Epithelial cell of esophagus (primary cell): ENCODE measurements around the gene SMIM41.

Experiments used
- DNase-seq: peaks from one replicate; pipeline ENCODE4 v3.0.0; 2010; ENCODE audit warnings: low read depth
- H3K4me3 ChIP-seq: 2 replicates; pipeline ENCODE4 v1.5.1; 2011; ENCODE audit warnings: mild to moderate bottlenecking, low read length, control low read depth
- CTCF ChIP-seq: IDR thresholded peaks from 2 replicates; pipeline ENCODE4 v1.5.1; 2011; ENCODE audit warnings: low read depth, mild to moderate bottlenecking, low read length, control low read depth, inconsistent platforms; ENCODE audit not compliant: insufficient read depth; ENCODE audit errors: missing control alignments

SMIM41 gene

DNA sequence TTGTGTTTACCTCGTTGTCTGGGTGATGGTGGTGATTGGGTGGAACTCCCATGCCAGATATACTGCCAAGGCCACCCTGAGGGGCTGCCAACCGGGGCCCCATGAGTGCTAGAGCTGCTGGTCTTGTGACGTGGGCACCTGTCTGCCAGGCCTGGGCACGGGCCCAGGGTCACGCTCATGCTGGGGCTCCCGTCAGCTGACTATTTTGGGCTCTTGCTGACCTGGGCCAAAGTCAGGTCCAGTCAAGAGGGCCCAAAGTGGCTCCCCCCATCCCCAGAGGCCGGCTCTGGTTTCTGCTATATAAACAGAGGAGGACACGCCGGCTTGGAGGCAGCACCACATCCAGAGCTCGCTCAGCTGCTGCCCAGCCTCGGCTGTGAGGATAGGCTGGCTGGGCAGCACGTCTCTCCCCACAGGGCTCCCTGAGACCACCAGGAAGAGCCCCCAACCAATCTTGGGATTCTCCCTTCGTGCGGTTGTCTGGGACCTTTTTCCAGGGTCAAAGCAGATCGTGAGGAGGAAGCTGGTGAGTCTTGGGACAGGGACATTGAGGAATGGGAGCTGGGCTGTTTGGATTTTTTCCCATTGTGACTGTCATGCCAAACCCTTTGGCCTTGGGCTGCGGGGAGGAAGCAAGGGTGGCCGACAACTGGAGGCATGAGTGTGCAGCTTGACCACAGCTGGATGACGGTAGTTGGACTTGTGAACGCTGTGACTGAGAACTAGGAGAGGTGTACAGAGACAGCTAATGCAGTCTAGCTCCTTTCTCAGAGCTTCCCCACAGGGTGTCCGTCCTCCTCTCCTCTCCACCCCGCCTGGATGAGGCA lies 35.9 kb upstream of the SMIM41 start:
- DNase-seq = no peak
- no peak for TF ChIP-seq CTCF

DNA sequence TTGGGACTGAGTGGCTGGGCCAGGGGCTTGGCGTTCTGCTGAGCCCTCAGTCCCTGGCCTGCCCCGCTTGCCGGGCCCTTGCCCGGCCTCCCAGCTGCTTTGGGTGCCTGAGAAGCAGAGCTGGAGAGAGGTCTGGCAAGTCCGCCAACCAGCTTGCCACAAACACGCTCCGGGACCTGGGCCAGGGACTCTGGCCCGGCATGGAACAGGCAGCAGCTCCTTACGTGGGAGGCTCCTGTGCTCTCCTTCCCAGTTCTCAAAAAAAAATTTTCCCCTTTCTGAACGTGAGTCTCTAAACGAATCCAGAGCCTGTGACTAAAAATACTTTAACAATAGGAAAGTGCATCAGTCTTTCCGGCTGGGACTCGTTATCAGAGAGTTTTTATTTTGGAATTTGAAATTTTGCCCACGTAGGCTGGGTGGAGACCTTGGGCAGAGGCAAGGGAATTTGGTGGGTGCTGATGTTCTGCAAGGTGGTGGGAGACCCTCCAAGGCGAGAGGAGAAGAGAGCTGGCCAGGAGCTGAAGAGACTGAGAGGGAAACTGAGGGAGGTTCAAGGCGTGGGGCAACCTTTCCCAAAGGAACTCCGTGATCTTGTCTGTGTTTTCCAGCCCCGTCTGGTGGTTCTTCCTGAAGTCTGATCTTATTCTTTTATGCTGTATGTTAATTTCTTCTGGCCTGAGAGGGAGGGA lies 35.1 kb upstream of the SMIM41 start:
- no peak for TF ChIP-seq CTCF
- no peak for DNase-seq
- H3K4me3 ChIP-seq = no peak overlapping the region

More for the DNA sequence above, 35.9 kb upstream of the SMIM41 start:
- H3K4me3 ChIP-seq = no peak overlapping the region

DNA sequence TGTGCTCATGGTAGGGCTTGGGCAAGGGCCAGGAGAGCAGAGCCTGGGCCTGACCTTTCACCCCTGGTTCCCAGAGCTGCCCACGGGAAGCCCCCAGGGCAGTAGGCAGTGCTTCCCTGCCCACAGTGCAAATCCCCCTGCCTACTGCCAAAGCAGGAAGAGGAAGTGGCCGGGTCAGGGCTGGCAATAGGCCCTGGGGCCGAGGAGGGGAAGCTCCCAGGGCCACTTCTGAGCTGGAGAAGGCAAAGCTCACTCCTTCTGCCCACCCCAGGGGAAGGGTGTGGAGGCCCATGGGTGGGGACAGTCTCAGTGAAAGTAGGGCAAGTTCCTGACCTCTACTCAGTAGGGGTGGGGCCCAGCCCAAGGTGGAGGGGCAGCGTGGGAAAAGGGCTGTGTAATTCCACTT lies 33.7 kb upstream of the SMIM41 start:
- DNase-seq = no peak
- no peak for TF ChIP-seq CTCF
- no peak overlapping the region for H3K4me3 ChIP-seq

DNA sequence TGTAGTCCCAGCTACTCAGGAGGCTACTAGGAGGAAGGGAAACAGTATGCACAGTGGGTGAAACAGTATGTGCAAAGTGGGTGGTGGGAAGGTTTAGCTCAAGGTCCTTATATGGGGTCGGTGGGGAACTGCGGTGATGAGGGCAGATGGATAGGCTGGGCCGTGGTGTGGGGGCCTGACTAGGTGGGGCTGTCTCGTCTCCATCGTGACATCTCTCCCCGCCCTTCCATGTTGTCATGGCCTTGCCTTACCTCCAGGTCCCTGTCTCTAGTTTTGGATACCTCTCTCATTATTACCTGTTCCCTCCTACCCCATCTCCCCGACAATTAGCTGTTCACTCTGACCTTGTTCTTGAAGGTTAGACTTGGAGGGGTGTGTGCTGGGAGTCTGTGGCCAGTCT lies 32.6 kb upstream of the SMIM41 start:
- TF ChIP-seq CTCF = no peak
- DNase-seq = no peak
- H3K4me3 ChIP-seq = no peak overlapping the region

DNA sequence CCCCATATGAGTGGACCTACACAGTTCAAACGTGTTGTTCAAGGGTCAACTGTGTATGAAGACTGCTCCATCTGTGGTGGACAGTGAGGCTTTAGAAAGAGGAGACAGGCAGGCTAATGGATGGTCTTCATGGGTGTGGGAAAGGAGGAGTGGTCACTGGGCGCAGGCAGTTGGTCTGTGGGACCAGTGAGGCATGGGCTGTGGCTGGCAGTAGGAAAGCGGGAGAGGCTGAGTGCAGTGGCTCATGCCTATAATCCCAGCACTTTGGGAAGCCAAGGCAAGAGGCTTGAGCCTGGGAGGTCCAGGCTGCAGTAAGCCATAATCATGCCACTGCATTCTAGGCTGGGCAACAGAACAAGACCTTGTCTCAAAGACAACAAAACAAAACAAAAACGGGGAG lies 30.2 kb upstream of the SMIM41 start:
- TF ChIP-seq CTCF = no peak

GRCh38 chr12:52049688-52050087 lies 29.8 kb upstream of the SMIM41 start:
- DNase-seq = no peak
- no peak overlapping the region for H3K4me3 ChIP-seq
- TF ChIP-seq CTCF = no peak

More for the DNA sequence above, 30.2 kb upstream of the SMIM41 start:
- no peak overlapping the region for H3K4me3 ChIP-seq
- no peak for DNase-seq
